Lower leg skin (tissue), 3 donors: ENCODE data around the gene SMAGP.

Experiments
- CTCF ChIP-seq, 3 donors: fragments of 450-650 bp; IDR thresholded peaks; one replicate each; pipeline ENCODE4 v1.5.1; 2016; ENCODE audit warnings: antibody characterized with exemption in 3 of 3, mild to moderate bottlenecking in 3 of 3, moderate library complexity in 2 of 3
- POLR2A ChIP-seq, 2 donors: fragments of 450-650 bp; IDR thresholded peaks; one replicate each; pipeline ENCODE4 v1.6.1; 2016 to 2017; ENCODE audit warnings: antibody characterized with exemption in 2 of 2, mild to moderate bottlenecking in 1 of 2, moderate library complexity in 1 of 2

GRCh38 chr12:51200156-51200555, 70.1 kb downstream of the SMAGP start:
- no peak for TF ChIP-seq POLR2A (IDR thresholded peaks at IDR 0.05)
- no peak for TF ChIP-seq CTCF (IDR thresholded peaks at IDR 0.05)
